Adipocyte (in vitro differentiated cells): ENCODE results near the gene CHRNA5.
"Not testable (repeated sequence)": the region's sequence is repeated elsewhere in the genome, so short reads cannot be mapped to it uniquely, and the experiment has no call there.

Source experiments
- DNase-seq: peaks from one replicate; pipeline ENCODE4 v3.0.0-alpha.2; 2015; ENCODE audit warnings: low read depth
- H3K27me3 ChIP-seq: replicated peaks from 2 replicates; pipeline ENCODE4 v1.7.0; 2013; ENCODE audit warnings: mild to moderate bottlenecking, low read length, moderate library complexity; ENCODE audit not compliant: control insufficient read depth, insufficient read depth
- H3K36me3 ChIP-seq: 2 replicates; pipeline ENCODE4 v1.7.0; 2013; ENCODE audit warnings: low read length, mild to moderate bottlenecking, moderate library complexity; ENCODE audit not compliant: control insufficient read depth, insufficient read depth, severe bottlenecking
- H3K4me1 ChIP-seq: 2 replicates; pipeline ENCODE4 v1.7.0; 2013; ENCODE audit warnings: mild to moderate bottlenecking, low read length, moderate library complexity; ENCODE audit not compliant: control insufficient read depth, insufficient read depth
- H3K4me3 ChIP-seq: 2 replicates; pipeline ENCODE4 v1.7.0; 2013; ENCODE audit warnings: mild to moderate bottlenecking, low read length, moderate library complexity
- H3K9ac ChIP-seq: 2 replicates; pipeline ENCODE4 v1.7.0; 2013; ENCODE audit warnings: mild to moderate bottlenecking, low read length, moderate library complexity
- H3K9me3 ChIP-seq: 2 replicates; pipeline ENCODE4 v1.7.0; 2013; ENCODE audit warnings: mild to moderate bottlenecking, low read length, moderate library complexity; ENCODE audit not compliant: control insufficient read depth

CHRNA5 gene

DNA sequence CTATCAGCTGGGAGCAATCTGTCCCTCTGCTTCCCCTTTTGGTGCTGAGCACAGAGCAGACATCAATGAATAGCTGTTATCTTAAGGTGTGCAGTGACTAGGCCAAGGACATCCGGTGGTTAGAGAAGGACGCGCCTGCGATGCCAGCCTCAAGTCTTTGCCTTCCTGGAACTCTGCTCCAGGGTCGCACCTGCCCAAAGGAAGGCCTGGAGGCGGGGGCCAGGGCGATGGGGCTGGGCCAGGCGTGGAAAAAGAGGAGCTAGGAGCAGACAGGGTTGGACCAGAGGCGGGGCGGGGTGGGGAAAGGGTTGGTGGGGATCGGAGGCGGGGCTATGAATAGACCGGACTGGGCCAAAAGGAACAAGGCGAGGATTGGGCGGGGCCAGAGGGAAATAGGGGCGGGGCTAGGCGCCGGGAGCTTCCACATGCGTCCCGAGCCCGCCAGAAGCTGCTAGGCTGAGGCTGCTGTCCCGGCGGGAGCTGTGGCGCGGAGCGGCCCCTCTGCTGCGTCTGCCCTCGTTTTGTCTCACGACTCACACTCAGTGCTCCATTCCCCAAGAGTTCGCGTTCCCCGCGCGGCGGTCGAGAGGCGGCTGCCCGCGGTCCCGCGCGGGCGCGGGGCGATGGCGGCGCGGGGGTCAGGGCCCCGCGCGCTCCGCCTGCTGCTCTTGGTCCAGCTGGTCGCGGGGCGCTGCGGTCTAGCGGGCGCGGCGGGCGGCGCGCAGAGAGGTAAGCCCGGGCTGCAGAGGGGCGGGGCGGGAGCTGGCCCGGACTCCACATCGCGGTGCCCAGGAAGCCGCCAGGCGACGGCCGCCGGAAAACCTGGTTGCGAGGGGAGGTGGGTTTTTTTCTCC is at the start of gene CHRNA5:
Gene CHRNA5 (plus strand): TSS at position 424 of the 854 bp plus-strand sequence. CDS start 200 bp downstream, at position 624.
- Histone ChIP-seq H3K36me3 (no peaks in the 10 kb centered on the region), H3K4me1 (peaks cover 7% of the 10 kb centered on the region), H3K9ac (peak within 1 kb of the TSS; percentile 39), H3K4me3 (peak within 1 kb of the TSS; percentile 82), H3K27me3 (peaks cover 25% of the 10 kb centered on the region), H3K9me3 (no peaks in the 10 kb centered on the region)
- peak; percentile 82 for DNase-seq

GRCh38 chr15:78520035-78520434 is 45.3 kb upstream of the CHRNA5 start:
- not testable (repeated sequence) for H3K27me3 ChIP-seq, H3K9me3 ChIP-seq, DNase-seq, H3K4me1 ChIP-seq, H3K36me3 ChIP-seq, H3K9ac ChIP-seq, H3K4me3 ChIP-seq

DNA sequence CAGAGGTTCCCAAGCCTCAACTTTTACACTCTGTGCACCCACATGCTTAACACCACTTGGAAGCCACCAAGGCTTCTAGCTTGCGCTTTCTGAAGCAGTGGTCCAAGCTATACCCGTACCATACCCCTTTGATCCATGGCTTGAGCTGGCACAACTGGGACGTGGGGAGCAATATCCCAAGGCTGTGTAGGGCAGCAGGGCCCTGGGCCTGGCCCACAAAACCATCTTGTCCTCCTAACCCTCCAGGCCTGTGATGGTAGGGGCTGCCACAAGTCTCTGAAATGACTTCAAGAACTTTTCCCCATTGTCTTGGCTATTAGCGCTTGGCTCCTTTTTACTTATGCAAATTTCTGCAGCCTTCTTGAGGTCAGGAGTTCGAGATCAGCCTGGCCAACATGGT is 41.1 kb upstream of the CHRNA5 start:
- H3K4me3 ChIP-seq: no peak overlapping the region
- H3K9me3 ChIP-seq: no peaks in the 10 kb centered on the region
- no peaks in the 10 kb centered on the region for H3K36me3 ChIP-seq
- no peaks in the 10 kb centered on the region for H3K4me1 ChIP-seq
- no peak for DNase-seq
- no peaks in the 10 kb centered on the region for H3K27me3 ChIP-seq
- H3K9ac ChIP-seq: no peak overlapping the region

- no peak overlapping the region for H3K9ac ChIP-seq
- H3K27me3 ChIP-seq: no peaks in the 10 kb centered on the region
- DNase-seq: no peak
- H3K9me3 ChIP-seq: no peaks in the 10 kb centered on the region
- no peaks in the 10 kb centered on the region for H3K4me1 ChIP-seq
- no peak overlapping the region for H3K4me3 ChIP-seq
- H3K36me3 ChIP-seq: no peaks in the 10 kb centered on the region
Measured at GRCh38 chr15:78527325-78527724, 38.0 kb upstream of the CHRNA5 start.

DNA sequence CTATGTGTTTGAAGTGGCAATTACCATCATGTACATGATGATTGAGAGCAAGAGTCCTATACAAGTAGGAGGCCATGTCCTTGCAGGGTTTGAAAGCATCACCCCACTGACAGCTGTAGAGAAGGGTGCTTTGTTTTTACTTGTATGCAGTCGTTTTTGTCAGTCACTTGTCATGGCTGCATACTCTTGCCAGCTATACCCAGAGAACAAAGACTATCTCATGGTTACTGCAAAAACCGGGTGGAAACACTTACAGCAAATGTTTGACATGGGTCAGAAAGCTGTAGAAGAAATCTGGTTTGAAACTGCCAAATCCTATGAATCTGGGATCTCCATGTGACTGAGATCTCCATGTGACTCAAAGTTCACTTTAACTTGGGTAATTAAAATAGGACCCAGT is 32.0 kb upstream of the CHRNA5 start:
- DNase-seq: no peak
- Histone ChIP-seq H3K4me3 (no peak overlapping the region), H3K9me3 (no peaks in the 10 kb centered on the region), H3K4me1 (peaks cover 8% of the 10 kb centered on the region), H3K36me3 (no peaks in the 10 kb centered on the region), H3K9ac (no peak overlapping the region), H3K27me3 (no peaks in the 10 kb centered on the region)

GRCh38 chr15:78536134-78536533 is 29.2 kb upstream of the CHRNA5 start:
- Histone ChIP-seq H3K9me3 (no peaks in the 10 kb centered on the region), H3K27me3 (no peaks in the 10 kb centered on the region), H3K36me3 (no peaks in the 10 kb centered on the region), H3K9ac (no peak overlapping the region), H3K4me1 (peaks cover 11% of the 10 kb centered on the region), H3K4me3 (no peak overlapping the region)
- no peak for DNase-seq

DNA sequence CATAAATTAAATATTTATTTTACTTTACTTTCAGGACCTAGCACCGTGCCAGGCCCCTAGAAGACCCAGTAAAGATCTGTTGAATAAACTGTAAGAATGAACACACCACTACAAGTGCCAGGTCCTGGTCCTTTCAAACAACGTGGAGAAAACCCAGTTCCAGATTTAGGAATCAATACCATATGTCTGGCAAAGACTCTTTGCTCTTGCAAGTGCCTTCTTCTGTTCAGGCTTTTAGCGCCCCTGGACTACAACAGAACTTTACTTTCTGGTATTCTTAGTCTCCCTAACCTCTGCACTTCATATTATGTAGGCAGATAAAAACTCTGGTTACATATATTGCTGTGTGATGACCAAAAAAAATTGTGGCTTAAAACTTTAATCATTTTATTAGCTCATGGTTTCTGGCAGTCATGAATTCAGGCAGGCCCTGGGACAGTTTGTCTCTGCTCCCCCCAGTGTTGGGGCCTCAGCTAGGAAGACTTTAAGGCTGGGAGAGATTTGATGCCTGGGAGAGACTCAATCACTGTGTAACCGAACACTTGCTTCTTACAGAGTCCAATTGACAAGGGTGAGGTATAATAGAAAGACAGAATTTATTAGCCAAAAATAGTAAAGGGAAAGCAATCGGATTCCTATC is 27.9 kb upstream of the CHRNA5 start:
- Histone ChIP-seq H3K27me3 (no peaks in the 10 kb centered on the region), H3K9ac (peak overlapping the region; percentile 8), H3K4me1 (peaks cover 21% of the 10 kb centered on the region), H3K4me3 (no peak overlapping the region), H3K36me3 (peaks cover 4% of the 10 kb centered on the region), H3K9me3 (no peaks in the 10 kb centered on the region)
- DNase-seq: peak; percentile 76

- no peak overlapping the region for H3K4me3 ChIP-seq
- no peak for DNase-seq
- no peaks in the 10 kb centered on the region for H3K9me3 ChIP-seq
- H3K4me1 ChIP-seq: peaks cover 30% of the 10 kb centered on the region
- no peak overlapping the region for H3K9ac ChIP-seq
- no peaks in the 10 kb centered on the region for H3K27me3 ChIP-seq
- peaks cover 14% of the 10 kb centered on the region for H3K36me3 ChIP-seq
Measured at GRCh38 chr15:78538358-78538757, 27.0 kb upstream of the CHRNA5 start.

GRCh38 chr15:78539464-78540140 is 25.7 kb upstream of the CHRNA5 start:
- DNase-seq, H3K27me3 ChIP-seq, H3K9me3 ChIP-seq: not testable (repeated sequence)
- H3K9ac ChIP-seq: peak overlapping the region; percentile 99
- H3K4me3 ChIP-seq: peak overlapping the region; percentile 96
- peaks cover 30% of the 10 kb centered on the region for H3K4me1 ChIP-seq
- H3K36me3 ChIP-seq: peaks cover 26% of the 10 kb centered on the region

GRCh38 chr15:78540141-78540870 is 25.0 kb upstream of the CHRNA5 start, which contains the start of gene PSMA4:
TSS of gene PSMA4 (plus strand) at chr15:78540444. CDS start at chr15:78541928, 1,484 bp downstream.
- peak; percentile 94 for DNase-seq
- H3K4me1 ChIP-seq: peaks cover 30% of the 10 kb centered on the region
- H3K9me3 ChIP-seq: no peaks in the 10 kb centered on the region
- H3K27me3 ChIP-seq: no peaks in the 10 kb centered on the region
- peaks cover 33% of the 10 kb centered on the region for H3K36me3 ChIP-seq
- peak within 1 kb of the TSS; percentile 99 for H3K9ac ChIP-seq
- peak within 1 kb of the TSS; percentile 96 for H3K4me3 ChIP-seq
